MM.1S (cell line): ENCODE measurements around the gene TLE3.

Source experiments
- DNase-seq: peaks from one replicate; pipeline ENCODE4 v3.0.0-alpha.2; 2015
- H2AFZ ChIP-seq: fragments of 300-600 bp; sonication (generic); 2 replicates; pipeline ENCODE4 v1.6.0; 2016; ENCODE audit warnings: antibody characterized with exemption, low read length
- H3F3A ChIP-seq: fragments of 300-600 bp; sonication (generic); 2 replicates; pipeline ENCODE4 v1.6.1; 2016; ENCODE audit warnings: mild to moderate bottlenecking, antibody characterized with exemption, low read length, moderate library complexity, mixed read lengths; ENCODE audit not compliant: insufficient read depth
- H3K27ac ChIP-seq: fragments of 300-600 bp; sonication (generic); 2 replicates; pipeline ENCODE4 v1.5.1; 2016; ENCODE audit warnings: mild to moderate bottlenecking, low read length
- H3K27me3 ChIP-seq: fragments of 300-600 bp; sonication (generic); replicated peaks from 2 replicates; pipeline ENCODE4 v1.6.0; 2016; ENCODE audit warnings: low read length; ENCODE audit not compliant: insufficient read depth
- H3K36me3 ChIP-seq: fragments of 300-600 bp; sonication (generic); replicated peaks from 2 replicates; pipeline ENCODE4 v1.6.1; 2016; ENCODE audit warnings: mild to moderate bottlenecking, low read length, mixed read lengths; ENCODE audit not compliant: insufficient read depth
- H3K4me1 ChIP-seq: fragments of 300-600 bp; sonication (generic); 2 replicates; pipeline ENCODE4 v1.6.1; 2016; ENCODE audit warnings: low read length, mixed read lengths
- H3K4me2 ChIP-seq: fragments of 300-600 bp; sonication (generic); 2 replicates; pipeline ENCODE4 v1.6.0; 2016; ENCODE audit warnings: low read depth, low read length
- H3K4me3 ChIP-seq: fragments of 300-600 bp; sonication (generic); 2 replicates; pipeline ENCODE4 v1.5.1; 2016; ENCODE audit warnings: low read length, mixed read lengths
- H3K79me2 ChIP-seq: fragments of 300-600 bp; sonication (generic); 2 replicates; pipeline ENCODE4 v1.6.1; 2016; ENCODE audit warnings: mixed run types, low read length, mixed read lengths
- H3K9ac ChIP-seq: fragments of 300-600 bp; sonication (generic); 2 replicates; pipeline ENCODE4 v1.6.1; 2016; ENCODE audit warnings: low read length, mixed read lengths
- H3K9me2 ChIP-seq: fragments of 300-600 bp; sonication (generic); replicated peaks from 2 replicates; pipeline ENCODE4 v1.6.1; 2016; ENCODE audit warnings: mild to moderate bottlenecking, low read length, mixed read lengths; ENCODE audit not compliant: insufficient read depth
- H3K9me3 ChIP-seq: fragments of 300-600 bp; sonication (generic); replicated peaks from 2 replicates; pipeline ENCODE4 v1.6.1; 2016; ENCODE audit warnings: mild to moderate bottlenecking, low read length, mixed read lengths; ENCODE audit not compliant: insufficient read depth
- H4K20me1 ChIP-seq: fragments of 300-600 bp; sonication (generic); 2 replicates; pipeline ENCODE4 v1.6.1; 2016; ENCODE audit warnings: mild to moderate bottlenecking, low read length, moderate library complexity, mixed read lengths; ENCODE audit not compliant: insufficient read depth
- CTCF ChIP-seq: fragments of 300-600 bp; sonication (generic); IDR thresholded peaks from 2 replicates; pipeline ENCODE4 v1.5.1; 2016; ENCODE audit warnings: antibody characterized with exemption, low read length, mixed read lengths
- EZH2 ChIP-seq: fragments of 300-600 bp; sonication (generic); optimal IDR thresholded peaks from 2 replicates; pipeline ENCODE3; 2017; ENCODE audit warnings: low read depth, mild to moderate bottlenecking, antibody characterized with exemption, low read length, mixed read lengths
- EZH2phosphoT487 ChIP-seq: fragments of 300-600 bp; sonication (generic); IDR thresholded peaks from 2 replicates; pipeline ENCODE4 v1.6.1; 2018; ENCODE audit warnings: antibody characterized with exemption, low read length

TLE3 gene

DNA sequence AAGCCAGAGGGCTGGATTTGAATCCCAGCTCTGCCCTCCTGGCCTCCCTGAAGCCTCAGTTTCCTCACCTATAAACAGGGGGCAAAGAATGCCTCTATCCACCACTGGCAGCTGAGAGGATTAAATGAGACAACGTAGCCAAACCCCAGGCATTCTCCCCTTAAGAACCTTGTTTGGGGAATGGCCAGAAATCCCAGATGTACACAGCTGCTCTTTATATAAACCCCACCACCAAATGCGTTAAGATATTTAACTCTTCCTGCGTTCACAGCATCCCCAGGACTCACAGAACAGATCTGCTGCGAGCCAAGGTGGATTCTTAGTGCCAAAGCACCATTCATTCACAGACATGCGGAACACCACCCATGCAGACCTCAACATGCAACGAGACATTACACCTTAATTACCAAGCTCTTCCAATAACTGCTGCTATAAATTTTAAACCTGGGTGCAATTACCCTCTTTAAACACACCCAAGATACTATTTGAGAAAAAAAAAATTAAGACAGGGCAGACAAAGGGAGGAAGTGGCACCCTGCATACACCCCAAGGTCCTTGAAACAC is 5.2 kb downstream of the TLE3 start:
- Histone ChIP-seq H3K9me2 (no peaks in the 10 kb centered on the region), H4K20me1 (peaks cover 48% of the 10 kb centered on the region), H3K27me3 (no peaks in the 10 kb centered on the region), H3F3A (peaks cover 3% of the 10 kb centered on the region; the same call in 1 of the 2 replicates), H3K4me3 (no peak overlapping the region), H3K79me2 (peaks cover 99% of the 10 kb centered on the region), H3K9ac (no peak overlapping the region), H3K36me3 (peaks cover 10% of the 10 kb centered on the region), H3K4me1 (peaks cover 34% of the 10 kb centered on the region), H2AFZ (no peak overlapping the region), H3K27ac (no peak overlapping the region), H3K9me3 (no peaks in the 10 kb centered on the region), H3K4me2 (peak overlapping the region; percentile 88; the same call in 1 of the 2 replicates)
- no peak for TF ChIP-seq CTCF
- TF ChIP-seq EZH2: no peak
- no peak for TF ChIP-seq EZH2phosphoT487
- DNase-seq: no peak

GRCh38 chr15:70091726-70092463 is 5.8 kb downstream of the TLE3 start:
- H4K20me1 ChIP-seq: peaks cover 55% of the 10 kb centered on the region
- no peak overlapping the region for H3K9ac ChIP-seq
- DNase-seq: no peak
- peaks cover 40% of the 10 kb centered on the region for H3K4me1 ChIP-seq
- peaks cover 6% of the 10 kb centered on the region; the same call in 1 of the 2 replicates for H3F3A ChIP-seq
- H3K27ac ChIP-seq: no peak overlapping the region
- H3K4me2 ChIP-seq: 0 out of 2 replicates have a peak overlapping the region, but pooled peaks have one; percentile 88
- H3K36me3 ChIP-seq: peaks cover 11% of the 10 kb centered on the region
- peaks cover 99% of the 10 kb centered on the region for H3K79me2 ChIP-seq
- no peaks in the 10 kb centered on the region for H3K9me3 ChIP-seq
- no peak overlapping the region for H3K4me3 ChIP-seq
- H3K9me2 ChIP-seq: no peaks in the 10 kb centered on the region
- TF ChIP-seq CTCF (no peak), EZH2 (no peak), EZH2phosphoT487 (no peak)
- H3K27me3 ChIP-seq: no peaks in the 10 kb centered on the region
- H2AFZ ChIP-seq: no peak overlapping the region

GRCh38 chr15:70090436-70091296 is 7.1 kb downstream of the TLE3 start:
- no peak for TF ChIP-seq CTCF
- no peak for TF ChIP-seq EZH2
- TF ChIP-seq EZH2phosphoT487: no peak
- H4K20me1 ChIP-seq: peaks cover 62% of the 10 kb centered on the region
- no peak overlapping the region for H2AFZ ChIP-seq
- H3K4me3 ChIP-seq: no peak overlapping the region
- no peaks in the 10 kb centered on the region for H3K27me3 ChIP-seq
- H3K79me2 ChIP-seq: peaks cover 99% of the 10 kb centered on the region
- peaks cover 50% of the 10 kb centered on the region for H3K4me1 ChIP-seq
- no peaks in the 10 kb centered on the region for H3K9me2 ChIP-seq
- H3K4me2 ChIP-seq: no peak overlapping the region
- no peaks in the 10 kb centered on the region for H3K9me3 ChIP-seq
- H3K36me3 ChIP-seq: peaks cover 15% of the 10 kb centered on the region
- no peak overlapping the region for H3K27ac ChIP-seq
- H3K9ac ChIP-seq: no peak overlapping the region
- H3F3A ChIP-seq: peaks cover 6% of the 10 kb centered on the region; the same call in 1 of the 2 replicates
- no peak for DNase-seq
